Lower leg skin (tissue), 3 donors: ENCODE measurements around the gene DCANP1.

Experiments
- CTCF ChIP-seq, 3 donors: fragments of 450-650 bp; IDR thresholded peaks; one replicate each; pipeline ENCODE4 v1.5.1; 2016; ENCODE audit warnings: antibody characterized with exemption in 3 of 3, mild to moderate bottlenecking in 3 of 3, moderate library complexity in 2 of 3
- POLR2A ChIP-seq, 2 donors: fragments of 450-650 bp; IDR thresholded peaks; one replicate each; pipeline ENCODE4 v1.6.1; 2016 to 2017; ENCODE audit warnings: antibody characterized with exemption in 2 of 2, mild to moderate bottlenecking in 1 of 2, moderate library complexity in 1 of 2

- TF ChIP-seq POLR2A (IDR thresholded peaks at IDR 0.05) = no peak
- TF ChIP-seq CTCF (IDR thresholded peaks at IDR 0.05) = no peak
These were observed 51.3 kb downstream of the DCANP1 start for GRCh38 chr5:135395866-135396265.
